Right lobe of liver (tissue), 4 donors: ENCODE data around the gene EPHB1.

Experiments
- CTCF ChIP-seq, 4 donors: fragments of 200-600 bp in 3 of 4; fragments of 450-650 bp in 1 of 4; IDR thresholded peaks; one replicate each; pipeline versions ENCODE4 v1.5.1 to v1.8.0; 2016 to 2022; ENCODE audit warnings: antibody characterized with exemption in 4 of 4, mild to moderate bottlenecking in 2 of 4
- POLR2A ChIP-seq: fragments of 450-650 bp; IDR thresholded peaks from one replicate; pipeline ENCODE4 v1.6.1; 2017; ENCODE audit warnings: antibody characterized with exemption, mild to moderate bottlenecking
- donor health status: DM: no; HTN: no; CAD: no.
- donor health status: DM: no; HTN: no; CAD: no.
- donor health status: DM: no; HTN: yes; CAD: no.

GRCh38 chr3:135272026-135272669 lies 477.1 kb downstream of the EPHB1 start:
- TF ChIP-seq CTCF (IDR thresholded peaks at IDR 0.05): no peak
- no peak for TF ChIP-seq POLR2A
